Gastrocnemius medialis (tissue), 4 donors: Measurements from ENCODE around the gene ADAMTS18.
"Not testable (repeated sequence)": the region's sequence is repeated elsewhere in the genome, so short reads cannot be mapped to it uniquely, and the experiment has no call there.

Experiments used
- POLR2A ChIP-seq, 2 donors: fragments of 450-650 bp; IDR thresholded peaks; one replicate each; pipeline ENCODE4 v1.6.1; 2017; ENCODE audit warnings: antibody characterized with exemption in 2 of 2, mild to moderate bottlenecking in 2 of 2, moderate library complexity in 2 of 2
- TF ChIP-seq, protein P1 (sequence below), 5 experiments: fragments of 450-650 bp in 3 of 5; fragments of 200-600 bp in 2 of 5; sonication (generic) in 2 of 5; IDR thresholded peaks in 4 of 5; conservative IDR thresholded peaks in 1 of 5; 1 replicate in 4 of 5; 2 replicates in 1 of 5; pipeline ENCODE4 v1.5.1; 2016 to 2019; ENCODE audit warnings: antibody characterized with exemption in 5 of 5, mild to moderate bottlenecking in 3 of 5, moderate library complexity in 3 of 5

DNA sequence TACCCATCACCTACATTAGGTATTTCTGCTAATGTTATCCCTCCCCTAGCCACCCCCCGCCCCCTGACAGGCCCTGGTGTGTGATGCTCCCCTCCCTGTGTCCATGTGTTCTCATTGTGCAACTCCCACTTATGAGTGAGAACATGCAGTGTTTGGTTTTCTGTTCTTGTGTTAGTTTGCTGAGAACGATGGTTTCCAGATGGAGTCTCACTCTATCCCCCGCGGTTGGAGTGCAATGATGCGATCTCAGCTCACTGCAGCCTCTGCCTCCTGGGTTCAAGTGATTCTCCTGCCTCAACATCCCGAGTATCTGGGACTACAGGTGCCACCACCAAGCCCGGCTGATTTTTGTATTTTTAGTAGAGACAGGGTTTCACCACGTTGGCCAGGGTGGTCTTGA, 155.5 kb downstream of the ADAMTS18 start:
- TF ChIP-seq, protein P1, sequence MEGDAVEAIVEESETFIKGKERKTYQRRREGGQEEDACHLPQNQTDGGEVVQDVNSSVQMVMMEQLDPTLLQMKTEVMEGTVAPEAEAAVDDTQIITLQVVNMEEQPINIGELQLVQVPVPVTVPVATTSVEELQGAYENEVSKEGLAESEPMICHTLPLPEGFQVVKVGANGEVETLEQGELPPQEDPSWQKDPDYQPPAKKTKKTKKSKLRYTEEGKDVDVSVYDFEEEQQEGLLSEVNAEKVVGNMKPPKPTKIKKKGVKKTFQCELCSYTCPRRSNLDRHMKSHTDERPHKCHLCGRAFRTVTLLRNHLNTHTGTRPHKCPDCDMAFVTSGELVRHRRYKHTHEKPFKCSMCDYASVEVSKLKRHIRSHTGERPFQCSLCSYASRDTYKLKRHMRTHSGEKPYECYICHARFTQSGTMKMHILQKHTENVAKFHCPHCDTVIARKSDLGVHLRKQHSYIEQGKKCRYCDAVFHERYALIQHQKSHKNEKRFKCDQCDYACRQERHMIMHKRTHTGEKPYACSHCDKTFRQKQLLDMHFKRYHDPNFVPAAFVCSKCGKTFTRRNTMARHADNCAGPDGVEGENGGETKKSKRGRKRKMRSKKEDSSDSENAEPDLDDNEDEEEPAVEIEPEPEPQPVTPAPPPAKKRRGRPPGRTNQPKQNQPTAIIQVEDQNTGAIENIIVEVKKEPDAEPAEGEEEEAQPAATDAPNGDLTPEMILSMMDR (IDR thresholded peaks at IDR 0.05 in 4 of 5, conservative IDR thresholded peaks at IDR 0.05 in 1 of 5): not testable (repeated sequence)
- TF ChIP-seq POLR2A (IDR thresholded peaks at IDR 0.05): not testable (repeated sequence)
